B cell (primary cell): ENCODE results near the gene PARD3B. TPM values are rescaled to one million over a fixed set of nuclear protein-coding genes. Genes with fewer than 3 reads are reported as not detected.

Experiments used
- ATAC-seq: fragments of 200-7000 bp; cut with Tn5 transposase; one replicate; pipeline ENCODE4 v1.10.0; 2021; ENCODE audit warnings: low read depth, mild to moderate bottlenecking, moderate number of reproducible peaks, moderate library complexity
- CTCF ChIA-PET: fragments of 350-600 bp; sonication (Branson Sonifier 250); formaldehyde crosslinking; loops from one replicate; lab custom pipeline; 2021; ENCODE audit warnings: antibody characterized with exemption, inconsistent platforms; lab: Charles Lee
- POLR2A ChIA-PET: fragments of 350-600 bp; sonication (Branson Sonifier 250); formaldehyde crosslinking; loops from one replicate; lab custom pipeline; 2021; ENCODE audit warnings: antibody characterized with exemption; lab: Charles Lee
- DNase-seq: peaks from one replicate; pipeline ENCODE4 v3.0.0; 2013
- H2AFZ ChIP-seq: 2 replicates; pipeline ENCODE4 v1.6.1; 2012; ENCODE audit warnings: mild to moderate bottlenecking, low read depth, low read length; ENCODE audit not compliant: insufficient read depth, poor library complexity, severe bottlenecking
- H3K27ac ChIP-seq, 2 donors: 1 replicate in 1 of 2; 2 replicates in 1 of 2; pipeline ENCODE4 v1.5.1; 2012 to 2013; ENCODE audit warnings: low read length in 2 of 2, mild to moderate bottlenecking in 2 of 2, moderate library complexity in 1 of 2
- H3K27me3 ChIP-seq, 4 experiments: fragments of 200-600 bp in 1 of 4; sonication (generic) in 1 of 4; replicated peaks in 1 of 4; 1 replicate in 2 of 4; 2 replicates in 2 of 4; pipeline versions ENCODE4 v1.6.1 to v1.7.0; 2013 to 2016; ENCODE audit warnings: low read length in 3 of 4, mild to moderate bottlenecking in 2 of 4, mixed read lengths in 1 of 4, moderate library complexity in 1 of 4; ENCODE audit not compliant: insufficient read depth in 4 of 4, control insufficient read depth in 3 of 4; ENCODE audit errors: control extremely low read depth in 1 of 4
- H3K36me3 ChIP-seq, 2 experiments: replicated peaks in 1 of 2; 1 replicate in 1 of 2; 2 replicates in 1 of 2; pipeline versions ENCODE4 v1.6.1 to v1.7.1; 2013; ENCODE audit warnings: low read length in 1 of 2; ENCODE audit not compliant: insufficient read depth in 2 of 2, control insufficient read depth in 1 of 2; ENCODE audit errors: control extremely low read depth in 1 of 2, extremely low read depth in 1 of 2
- H3K4me1 ChIP-seq, 2 donors: fragments of 200-600 bp in 1 of 2; sonication (generic) in 1 of 2; 1 replicate in 1 of 2; 2 replicates in 1 of 2; pipeline versions ENCODE4 v1.5.1 to v1.6.1; 2013 to 2017; ENCODE audit warnings: low read length in 2 of 2; ENCODE audit not compliant: control insufficient read depth in 2 of 2, insufficient read depth in 2 of 2
- H3K4me2 ChIP-seq: replicated peaks from 2 replicates; pipeline ENCODE3; 2012; ENCODE audit warnings: mild to moderate bottlenecking, low read depth, low read length; ENCODE audit not compliant: poor library complexity, severe bottlenecking
- H3K4me3 ChIP-seq, 5 experiments: fragments of 200-600 bp in 1 of 5; sonication (generic) in 1 of 5; 1 replicate in 3 of 5; 2 replicates in 2 of 5; pipeline versions ENCODE4 v1.5.1 to v1.7.0; 2011 to 2016; ENCODE audit warnings: low read length in 4 of 5, mild to moderate bottlenecking in 4 of 5, low read depth in 2 of 5, control low read depth in 1 of 5, moderate library complexity in 1 of 5; ENCODE audit not compliant: insufficient read depth in 1 of 5; ENCODE audit errors: control extremely low read depth in 1 of 5, extremely low read depth in 1 of 5
- H3K79me2 ChIP-seq: fragments of 200-600 bp; sonication (generic); one replicate; pipeline ENCODE4 v1.6.0; 2016; ENCODE audit warnings: low read length; ENCODE audit not compliant: control insufficient read depth, insufficient read depth
- H3K9ac ChIP-seq: fragments of 200-600 bp; sonication (generic); 2 replicates; pipeline ENCODE4 v1.6.1; 2017; ENCODE audit warnings: mild to moderate bottlenecking, low read length, moderate library complexity
- H3K9me3 ChIP-seq, 3 donors: one replicate each; pipeline versions ENCODE4 v1.6.1 to v1.7.1; 2013; ENCODE audit warnings: low read length in 2 of 3; ENCODE audit not compliant: control insufficient read depth in 2 of 3, insufficient read depth in 1 of 3; ENCODE audit errors: control extremely low read depth in 1 of 3
- H4K20me1 ChIP-seq: 2 replicates; pipeline ENCODE4 v1.6.0; 2012; ENCODE audit warnings: mild to moderate bottlenecking, low read length; ENCODE audit not compliant: insufficient read depth, control insufficient read depth, poor library complexity, severe bottlenecking
- H3K27ac Mint-ChIP-seq: one replicate; pipeline ENCODE4 v1.8.0; 2021; ENCODE audit warnings: mixed read lengths
- H3K27me3 Mint-ChIP-seq: one replicate; pipeline ENCODE4 v1.8.0; 2021; ENCODE audit warnings: mixed read lengths
- H3K4me1 Mint-ChIP-seq: one replicate; pipeline ENCODE4 v1.8.0; 2021; ENCODE audit warnings: mixed read lengths
- H3K4me3 Mint-ChIP-seq: one replicate; pipeline ENCODE4 v1.8.0; 2021; ENCODE audit warnings: mixed read lengths
- H3K9me3 Mint-ChIP-seq: one replicate; pipeline ENCODE4 v1.8.0; 2022; ENCODE audit warnings: mixed read lengths; ENCODE audit not compliant: insufficient read depth
- CTCF ChIP-seq: fragments of 200-600 bp; IDR thresholded peaks from one replicate; pipeline ENCODE4 v1.8.0; 2022; ENCODE audit warnings: antibody characterized with exemption, mild to moderate bottlenecking
- EZH2 ChIP-seq: IDR thresholded peaks from 2 replicates; pipeline ENCODE4 v1.6.1; 2012; ENCODE audit warnings: borderline replicate concordance, low read depth, mild to moderate bottlenecking, moderate library complexity, low read length; ENCODE audit not compliant: insufficient read depth, poor library complexity, severe bottlenecking
- WGBS: methylation state at CpG from one replicate; pipeline ENCODE4 v1.1.5; 2013; ENCODE audit warnings: missing lambda C conversion rate; ENCODE audit not compliant: insufficient coverage; 5-methylcytosine and 5-hydroxymethylcytosine counted together
- intact Hi-C: fragments of 100-400 bp; cut with micrococcal nuclease; formaldehyde crosslinking; loops from one replicate; pipeline ENCODE4 v1.10.0; 2022
- polyA plus RNA-seq: library from polyadenylated mRNA; depleted of rRNA; stranded (reverse); fragments of >200 nt; gene quantifications from 2 replicates; pipeline ENCODE4 v1.2.3, GENCODE V29; 2012
- total RNA-seq, 2 donors: library from RNA; stranded (reverse); fragments of 120-200 nt in 1 of 2; gene quantifications; 1 replicate in 1 of 2; 2 replicates in 1 of 2; pipeline versions ENCODE4 v1.2.3 to v1.2.4, GENCODE V29; 2013 to 2022

Gene PARD3B
- total and polyA plus RNA-seq, 2 donors (not counting 1 experiment from before 2014, with no cell fraction given), result not detected

- intact Hi-C loops, result no loop called here
- peaks cover 2% of the 10 kb centered on the region for H3K9me3 Mint-ChIP-seq
- no peaks in the 10 kb centered on the region for H3K27me3 Mint-ChIP-seq
- DNase-seq (no peak), ATAC-seq (no peak)
- H3K27ac Mint-ChIP-seq, result no peak overlapping the region
- Histone ChIP-seq H3K9me3 (peaks cover 0 to 1% (median 0%) of the 10 kb centered on the region in 3 donors), H3K79me2 (no peaks in the 10 kb centered on the region), H3K9ac (no peak overlapping the region), H2AFZ (no peak overlapping the region), H3K4me3 (no peak overlapping the region), H3K27me3 (no peaks in the 10 kb centered on the region), H3K4me2 (no peak overlapping the region), H4K20me1 (no peaks in the 10 kb centered on the region), H3K4me1 (no peaks in the 10 kb centered on the region), H3K27ac (no peak overlapping the region), H3K36me3 (no peaks in the 10 kb centered on the region)
- ChIA-PET POLR2A (no interaction called here), CTCF (no interaction called here)
- H3K4me3 Mint-ChIP-seq, result no peak overlapping the region
- TF ChIP-seq EZH2 (no peak), CTCF (no peak)
- 94% methylated on average over 3 of the region's 4 CpGs for WGBS
- H3K4me1 Mint-ChIP-seq, result no peaks in the 10 kb centered on the region
Observed at GRCh38 chr2:204615456-204615855, 70.2 kb downstream of the PARD3B start.

GRCh38 chr2:204625135-204625534 lies 79.9 kb downstream of the PARD3B start:
- no peaks in the 10 kb centered on the region for H3K79me2 ChIP-seq
- 60% methylated on average over 1 of the region's 2 CpGs for WGBS
- H4K20me1 ChIP-seq, result no peaks in the 10 kb centered on the region
- intact Hi-C loops, result no loop called here
- no peaks in the 10 kb centered on the region for H3K27me3 Mint-ChIP-seq
- DNase-seq (no peak), ATAC-seq (no peak)
- no peak overlapping the region for H3K27ac ChIP-seq
- H3K4me3 Mint-ChIP-seq, result no peak overlapping the region
- no peak overlapping the region for H3K4me3 ChIP-seq
- no peak overlapping the region for H2AFZ ChIP-seq
- no peaks in the 10 kb centered on the region for H3K4me1 Mint-ChIP-seq
- H3K9me3 Mint-ChIP-seq, result no peaks in the 10 kb centered on the region
- H3K27ac Mint-ChIP-seq, result no peak overlapping the region
- H3K9me3 ChIP-seq, result no peaks in the 10 kb centered on the region
- no peaks in the 10 kb centered on the region for H3K4me1 ChIP-seq
- no peak overlapping the region for H3K9ac ChIP-seq
- H3K36me3 ChIP-seq, result no peaks in the 10 kb centered on the region
- no peak overlapping the region for H3K4me2 ChIP-seq
- no peaks in the 10 kb centered on the region for H3K27me3 ChIP-seq
- ChIA-PET POLR2A (no interaction called here), CTCF (no interaction called here)
- TF ChIP-seq EZH2 (no peak), CTCF (no peak)
